Osteoblast (primary cell): ENCODE measurements around the gene SPTB. TPM values are rescaled to one million over a fixed set of nuclear protein-coding genes. Genes with fewer than 3 reads are reported as not detected.

Source experiments
- DNase-seq: peaks from one replicate; pipeline ENCODE4 v3.0.0; 2011; ENCODE audit warnings: low spot score, mixed read lengths; ENCODE audit not compliant: insufficient read length; ENCODE audit errors: missing footprints
- H2AFZ ChIP-seq: 2 replicates; pipeline ENCODE4 v1.6.0; 2011; ENCODE audit warnings: mild to moderate bottlenecking, low read length
- H3K27ac ChIP-seq: 2 replicates; pipeline ENCODE4 v1.5.1; 2011; ENCODE audit warnings: mild to moderate bottlenecking, low read depth, low read length, moderate library complexity
- H3K27me3 ChIP-seq: 2 replicates; pipeline ENCODE4 v1.6.0; 2012; ENCODE audit warnings: mild to moderate bottlenecking, control low read depth, inconsistent platforms, low read length, moderate library complexity; ENCODE audit not compliant: insufficient read depth
- H3K36me3 ChIP-seq: 2 replicates; pipeline ENCODE4 v1.5.1; 2011; ENCODE audit warnings: mild to moderate bottlenecking, low read length, control low read depth, moderate library complexity; ENCODE audit not compliant: insufficient read depth
- H3K4me1 ChIP-seq: 2 replicates; pipeline ENCODE4 v1.5.1; 2011; ENCODE audit warnings: mild to moderate bottlenecking, low read length, control low read depth, moderate library complexity; ENCODE audit not compliant: insufficient read depth
- H3K4me2 ChIP-seq: 2 replicates; pipeline ENCODE4 v1.6.0; 2011; ENCODE audit warnings: mild to moderate bottlenecking, low read length; ENCODE audit not compliant: insufficient read depth
- H3K4me3 ChIP-seq: fragments of 200-600 bp; sonication (generic); 3 replicates; pipeline ENCODE4 v1.5.1; 2012; ENCODE audit warnings: mild to moderate bottlenecking, low read length, inconsistent platforms; ENCODE audit not compliant: insufficient read depth
- H3K79me2 ChIP-seq: 2 replicates; pipeline ENCODE4 v1.6.0; 2012; ENCODE audit warnings: mild to moderate bottlenecking, low read length, control low read depth, inconsistent platforms; ENCODE audit not compliant: insufficient read depth
- H3K9me3 ChIP-seq: 2 replicates; pipeline ENCODE4 v1.5.1; 2011; ENCODE audit warnings: low read depth, low read length, control low read depth
- H4K20me1 ChIP-seq: 2 replicates; pipeline ENCODE4 v1.6.0; 2012; ENCODE audit warnings: mild to moderate bottlenecking, low read length, control low read depth; ENCODE audit not compliant: insufficient read depth
- CTCF ChIP-seq: IDR thresholded peaks from 2 replicates; pipeline ENCODE4 v1.5.1; 2011; ENCODE audit warnings: mild to moderate bottlenecking, low read depth, low read length, moderate library complexity; ENCODE audit errors: extremely low read depth
- total RNA-seq: library from RNA; depleted of rRNA; stranded (reverse); fragments of >200 nt; gene quantifications from 2 replicates; pipeline ENCODE4 v1.2.3, GENCODE V29; 2012

The SPTB gene
- total RNA-seq, 1 donor = under 0.01 TPM

GRCh38 chr14:64774272-64774671 is 105.4 kb downstream of the SPTB start:
- Histone ChIP-seq H3K79me2 (no peaks in the 10 kb centered on the region), H3K4me1 (no peaks in the 10 kb centered on the region), H4K20me1 (no peaks in the 10 kb centered on the region), H3K27me3 (peaks cover 13% of the 10 kb centered on the region), H3K36me3 (no peaks in the 10 kb centered on the region), H3K4me2 (no peak overlapping the region), H3K4me3 (no peak overlapping the region), H3K9me3 (no peaks in the 10 kb centered on the region), H2AFZ (no peak overlapping the region), H3K27ac (no peak overlapping the region)
- TF ChIP-seq CTCF = no peak
- DNase-seq = no peak

GRCh38 chr14:64773577-64773976 is 106.1 kb downstream of the SPTB start:
- Histone ChIP-seq H3K4me1 (no peaks in the 10 kb centered on the region), H3K9me3 (no peaks in the 10 kb centered on the region), H3K27ac (no peak overlapping the region), H3K27me3 (peaks cover 13% of the 10 kb centered on the region), H3K79me2 (no peaks in the 10 kb centered on the region), H2AFZ (no peak overlapping the region), H3K4me3 (no peak overlapping the region), H3K36me3 (no peaks in the 10 kb centered on the region), H4K20me1 (no peaks in the 10 kb centered on the region), H3K4me2 (no peak overlapping the region)
- no peak for DNase-seq
- TF ChIP-seq CTCF = no peak

- no peak overlapping the region for H3K27ac ChIP-seq
- H3K4me3 ChIP-seq = no peak overlapping the region
- no peak for TF ChIP-seq CTCF
- no peak overlapping the region for H2AFZ ChIP-seq
- peaks cover 13% of the 10 kb centered on the region for H3K27me3 ChIP-seq
- no peaks in the 10 kb centered on the region for H3K9me3 ChIP-seq
- H3K36me3 ChIP-seq = no peaks in the 10 kb centered on the region
- H3K4me1 ChIP-seq = no peaks in the 10 kb centered on the region
- no peak for DNase-seq
- no peaks in the 10 kb centered on the region for H4K20me1 ChIP-seq
- H3K4me2 ChIP-seq = no peak overlapping the region
- no peaks in the 10 kb centered on the region for H3K79me2 ChIP-seq
Observed at GRCh38 chr14:64773046-64773445, 106.7 kb downstream of the SPTB start.

GRCh38 chr14:64772397-64772950 is 107.2 kb downstream of the SPTB start:
- Histone ChIP-seq H3K4me3 (no peak overlapping the region), H3K4me1 (no peaks in the 10 kb centered on the region), H3K79me2 (no peaks in the 10 kb centered on the region), H2AFZ (no peak overlapping the region), H3K27ac (no peak overlapping the region), H3K4me2 (no peak overlapping the region), H4K20me1 (no peaks in the 10 kb centered on the region), H3K36me3 (no peaks in the 10 kb centered on the region), H3K9me3 (no peaks in the 10 kb centered on the region), H3K27me3 (peaks cover 13% of the 10 kb centered on the region)
- TF ChIP-seq CTCF = no peak
- no peak for DNase-seq
